BJ (cell line): ENCODE results near the gene IGFLR1. TPM values are rescaled to one million over a fixed set of nuclear protein-coding genes. Genes with fewer than 3 reads are reported as not detected.
A peak's percentile ranks its signal among the peaks of the same experiment; 100 is the strongest.

Source experiments
- CTCF ChIA-PET: fragments of 350-600 bp; formaldehyde crosslinking; extraction: SDS; loops from one replicate; lab custom pipeline; 2021; ENCODE audit warnings: antibody characterized with exemption, inconsistent platforms; lab: Yijun Ruan, JAX
- POLR2A ChIA-PET: fragments of 300-600 bp; sonication (Branson Sonifier 250); formaldehyde crosslinking; extraction: SDS; loops from one replicate; lab custom pipeline; 2021; ENCODE audit warnings: antibody characterized with exemption; lab: Charles Lee
- DNase-seq: peaks from one replicate; pipeline ENCODE4 v3.0.0-alpha.2; 2011; ENCODE audit warnings: low read depth
- H3K27me3 ChIP-seq: 2 replicates; pipeline ENCODE4 v1.6.0; 2011; ENCODE audit warnings: low read length; ENCODE audit not compliant: control insufficient read depth, insufficient read depth
- H3K36me3 ChIP-seq: 2 replicates; pipeline ENCODE4 v1.5.1; 2011; ENCODE audit warnings: low read length; ENCODE audit not compliant: control insufficient read depth, insufficient read depth
- H3K4me3 ChIP-seq: 2 replicates; pipeline ENCODE4 v1.5.1; 2011; ENCODE audit warnings: low read depth, mild to moderate bottlenecking, control low read depth, low read length
- polyA plus RNA-seq: library from polyadenylated mRNA; depleted of rRNA; stranded (reverse); fragments of >200 nt; gene quantifications from 2 replicates; pipeline ENCODE4 v1.2.3, GENCODE V29; 2011
- TF ChIP-seq, protein P1 (sequence below): IDR thresholded peaks from 2 replicates; pipeline ENCODE4 v1.5.1; 2011; ENCODE audit warnings: low read depth, mild to moderate bottlenecking, control low read depth, inconsistent platforms, low read length, moderate library complexity; ENCODE audit not compliant: insufficient read depth

IGFLR1 gene
- polyA plus RNA-seq, 1 experiment = 1.9 TPM

GRCh38 chr19:35716801-35717664 is 25.2 kb downstream of the IGFLR1 start:
- H3K36me3 ChIP-seq = peaks cover 6% of the 10 kb centered on the region
- no peaks in the 10 kb centered on the region for H3K27me3 ChIP-seq
- POLR2A ChIA-PET = interaction anchor here (0.6 kb wide), 1 partner anchor 39 kb away, joined by 3 read pairs; no protein-coding TSS in a partner anchor
- peak overlapping the region; percentile 77 for H3K4me3 ChIP-seq
- TF ChIP-seq, protein P1, sequence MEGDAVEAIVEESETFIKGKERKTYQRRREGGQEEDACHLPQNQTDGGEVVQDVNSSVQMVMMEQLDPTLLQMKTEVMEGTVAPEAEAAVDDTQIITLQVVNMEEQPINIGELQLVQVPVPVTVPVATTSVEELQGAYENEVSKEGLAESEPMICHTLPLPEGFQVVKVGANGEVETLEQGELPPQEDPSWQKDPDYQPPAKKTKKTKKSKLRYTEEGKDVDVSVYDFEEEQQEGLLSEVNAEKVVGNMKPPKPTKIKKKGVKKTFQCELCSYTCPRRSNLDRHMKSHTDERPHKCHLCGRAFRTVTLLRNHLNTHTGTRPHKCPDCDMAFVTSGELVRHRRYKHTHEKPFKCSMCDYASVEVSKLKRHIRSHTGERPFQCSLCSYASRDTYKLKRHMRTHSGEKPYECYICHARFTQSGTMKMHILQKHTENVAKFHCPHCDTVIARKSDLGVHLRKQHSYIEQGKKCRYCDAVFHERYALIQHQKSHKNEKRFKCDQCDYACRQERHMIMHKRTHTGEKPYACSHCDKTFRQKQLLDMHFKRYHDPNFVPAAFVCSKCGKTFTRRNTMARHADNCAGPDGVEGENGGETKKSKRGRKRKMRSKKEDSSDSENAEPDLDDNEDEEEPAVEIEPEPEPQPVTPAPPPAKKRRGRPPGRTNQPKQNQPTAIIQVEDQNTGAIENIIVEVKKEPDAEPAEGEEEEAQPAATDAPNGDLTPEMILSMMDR = peak; percentile 94
- CTCF ChIA-PET = interaction anchor here (1.5 kb wide), 1 partner anchor 22 kb away, joined by 4 read pairs; no protein-coding TSS in a partner anchor
- no peak for DNase-seq

GRCh38 chr19:35715981-35716800 is 26.1 kb downstream of the IGFLR1 start:
- Histone ChIP-seq H3K36me3 (peaks cover 3% of the 10 kb centered on the region; the same call in 1 of the 2 replicates), H3K27me3 (no peaks in the 10 kb centered on the region; the same call in 1 of the 2 replicates), H3K4me3 (peak overlapping the region; percentile 77)
- CTCF ChIA-PET = interaction anchor here (1.0 to 1.5 kb wide), 4 partner anchors 9 to 38 kb away, joined by 3 to 4 read pairs (median 4); no protein-coding TSS in a partner anchor
- TF ChIP-seq, protein P1 = no peak
- no peak for DNase-seq
- POLR2A ChIA-PET = interaction anchor here (0.6 to 0.9 kb wide), 2 partner anchors 9 to 40 kb away, joined by 3 read pairs; no protein-coding TSS in a partner anchor

GRCh38 chr19:35715355-35715809 is 26.9 kb downstream of the IGFLR1 start:
- POLR2A ChIA-PET = interaction anchor here (0.9 kb wide), 1 partner anchor 8 kb away, joined by 3 read pairs; no protein-coding TSS in a partner anchor
- DNase-seq = no peak

GRCh38 chr19:35714601-35715354 is 27.5 kb downstream of the IGFLR1 start:
- Histone ChIP-seq H3K27me3 (no peaks in the 10 kb centered on the region; the same call in 1 of the 2 replicates), H3K4me3 (no peak overlapping the region), H3K36me3 (no peaks in the 10 kb centered on the region)
- ChIA-PET CTCF (interaction anchor here (1.8 to 2.4 kb wide), 2 partner anchors 18 to 20 kb away, joined by 4 to 8 read pairs; no protein-coding TSS in a partner anchor), POLR2A (no interaction called here)
- no peak for DNase-seq
- TF ChIP-seq, protein P1 = no peak

More at GRCh38 chr19:35715355-35715809, 26.9 kb downstream of the IGFLR1 start:
- TF ChIP-seq, protein P1 = no peak
- CTCF ChIA-PET = interaction anchor here (1.0 to 2.4 kb wide), 6 partner anchors 9 to 37 kb away, joined by 3 to 8 read pairs (median 4); no protein-coding TSS in a partner anchor
- Histone ChIP-seq H3K4me3 (no peak overlapping the region), H3K36me3 (peaks cover 1% of the 10 kb centered on the region; the same call in 1 of the 2 replicates), H3K27me3 (no peaks in the 10 kb centered on the region; the same call in 1 of the 2 replicates)
